C4-2B (cell line): ENCODE data around the gene LRG1.

Experiments used
- ZFX ChIP-seq: fragments of 450-650 bp; IDR thresholded peaks from 2 replicates; pipeline ENCODE4 v1.6.1; 2017
- TF ChIP-seq, protein P1 (sequence below): fragments of 450-650 bp; conservative IDR thresholded peaks from 2 replicates; pipeline ENCODE4 v1.5.1; 2017; ENCODE audit warnings: mild to moderate bottlenecking

GRCh38 chr19:4503825-4504170 lies 36.0 kb downstream of the LRG1 start:
- TF ChIP-seq, protein P1, sequence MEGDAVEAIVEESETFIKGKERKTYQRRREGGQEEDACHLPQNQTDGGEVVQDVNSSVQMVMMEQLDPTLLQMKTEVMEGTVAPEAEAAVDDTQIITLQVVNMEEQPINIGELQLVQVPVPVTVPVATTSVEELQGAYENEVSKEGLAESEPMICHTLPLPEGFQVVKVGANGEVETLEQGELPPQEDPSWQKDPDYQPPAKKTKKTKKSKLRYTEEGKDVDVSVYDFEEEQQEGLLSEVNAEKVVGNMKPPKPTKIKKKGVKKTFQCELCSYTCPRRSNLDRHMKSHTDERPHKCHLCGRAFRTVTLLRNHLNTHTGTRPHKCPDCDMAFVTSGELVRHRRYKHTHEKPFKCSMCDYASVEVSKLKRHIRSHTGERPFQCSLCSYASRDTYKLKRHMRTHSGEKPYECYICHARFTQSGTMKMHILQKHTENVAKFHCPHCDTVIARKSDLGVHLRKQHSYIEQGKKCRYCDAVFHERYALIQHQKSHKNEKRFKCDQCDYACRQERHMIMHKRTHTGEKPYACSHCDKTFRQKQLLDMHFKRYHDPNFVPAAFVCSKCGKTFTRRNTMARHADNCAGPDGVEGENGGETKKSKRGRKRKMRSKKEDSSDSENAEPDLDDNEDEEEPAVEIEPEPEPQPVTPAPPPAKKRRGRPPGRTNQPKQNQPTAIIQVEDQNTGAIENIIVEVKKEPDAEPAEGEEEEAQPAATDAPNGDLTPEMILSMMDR: no peak
- no peak for TF ChIP-seq ZFX
